Left renal pelvis (tissue), 4 donors: Measurements from ENCODE around the gene BTD. TPM values are rescaled to one million over a fixed set of nuclear protein-coding genes. Genes with fewer than 3 reads are reported as not detected.

Source experiments
- DNase-seq, 4 donors: peaks; one replicate each; pipeline ENCODE4 v3.0.0-alpha.2; 2013; ENCODE audit warnings: low read depth in 4 of 4, low spot score in 3 of 4
- polyA plus RNA-seq, 4 donors: library from polyadenylated mRNA; unstranded; fragments of 120-200 nt; gene quantifications; one replicate each; pipeline ENCODE4 v1.2.1, GENCODE V29; 2013; ENCODE audit not compliant: insufficient read length in 4 of 4

Gene BTD
- polyA plus RNA-seq, 4 donors = 15.0 to 22.4 (median 20.7) TPM

- DNase-seq = no peak
Measured at GRCh38 chr3:15634671-15635070, 33.1 kb downstream of the BTD start.

DNA sequence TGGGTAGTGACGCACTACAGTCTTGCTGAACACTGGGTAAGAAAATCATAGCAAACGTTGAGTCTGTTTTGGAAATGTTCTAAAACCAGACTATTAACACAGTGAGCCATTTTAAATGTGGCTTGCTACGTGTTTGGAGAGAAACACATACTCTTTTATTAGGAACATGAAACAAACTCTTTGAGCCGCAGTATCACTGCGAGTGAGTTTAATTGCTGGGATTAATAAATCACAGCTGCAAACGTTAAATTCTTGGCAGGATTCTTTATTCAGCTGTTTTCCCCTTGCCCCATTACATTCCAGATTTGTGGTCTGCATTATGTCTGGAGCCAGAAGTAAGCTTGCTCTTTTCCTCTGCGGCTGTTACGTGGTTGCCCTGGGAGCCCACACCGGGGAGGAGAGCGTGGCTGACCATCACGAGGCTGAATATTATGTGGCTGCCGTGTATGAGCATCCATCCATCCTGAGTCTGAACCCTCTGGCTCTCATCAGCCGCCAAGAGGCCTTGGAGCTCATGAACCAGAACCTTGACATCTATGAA, 33.6 kb downstream of the BTD start:
- peak in 2 of 4 donors; percentile 42 to 63 for DNase-seq

DNA sequence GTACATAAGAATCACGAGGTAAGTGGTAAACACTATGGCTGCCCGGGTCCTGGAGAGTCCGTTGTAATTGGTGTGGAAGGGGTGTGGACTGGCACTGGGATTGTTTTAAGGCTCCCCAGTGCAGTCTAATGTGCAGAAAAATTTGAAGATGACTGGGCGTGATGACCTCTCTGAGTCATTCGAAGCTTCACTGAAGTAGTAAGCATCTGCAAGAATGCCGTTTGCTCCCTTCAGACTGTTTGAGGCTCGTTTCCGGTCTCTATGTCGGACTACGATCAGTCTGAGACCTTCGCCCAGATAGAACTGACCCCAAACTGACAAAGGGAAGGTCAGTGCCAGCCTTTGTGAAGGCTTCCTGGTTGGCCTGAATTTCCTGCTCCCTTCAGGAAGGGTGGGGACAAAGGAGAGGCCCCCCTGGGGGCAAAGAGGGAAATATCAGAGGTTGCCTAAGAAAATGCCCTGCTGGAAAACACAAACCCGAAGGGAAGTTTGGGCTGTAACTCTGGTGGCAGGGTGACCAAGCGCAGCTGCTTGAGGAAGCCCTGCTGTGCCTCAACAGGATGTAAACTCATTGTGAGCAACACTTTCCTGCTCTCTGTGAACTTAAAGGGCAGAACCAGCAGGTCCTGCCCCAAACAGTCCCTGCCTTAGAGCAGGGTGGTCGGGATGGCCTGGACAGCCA, 34.6 kb downstream of the BTD start:
- DNase-seq = no peak

- no peak for DNase-seq
Measured at GRCh38 chr3:15637131-15637951, 35.8 kb downstream of the BTD start.

GRCh38 chr3:15638193-15638890, 36.8 kb downstream of the BTD start:
- DNase-seq = no peak

- DNase-seq = no peak
Measured at GRCh38 chr3:15638891-15639262, 37.3 kb downstream of the BTD start.

- DNase-seq = no peak
Measured at GRCh38 chr3:15645246-15645645, 43.7 kb downstream of the BTD start.

DNA sequence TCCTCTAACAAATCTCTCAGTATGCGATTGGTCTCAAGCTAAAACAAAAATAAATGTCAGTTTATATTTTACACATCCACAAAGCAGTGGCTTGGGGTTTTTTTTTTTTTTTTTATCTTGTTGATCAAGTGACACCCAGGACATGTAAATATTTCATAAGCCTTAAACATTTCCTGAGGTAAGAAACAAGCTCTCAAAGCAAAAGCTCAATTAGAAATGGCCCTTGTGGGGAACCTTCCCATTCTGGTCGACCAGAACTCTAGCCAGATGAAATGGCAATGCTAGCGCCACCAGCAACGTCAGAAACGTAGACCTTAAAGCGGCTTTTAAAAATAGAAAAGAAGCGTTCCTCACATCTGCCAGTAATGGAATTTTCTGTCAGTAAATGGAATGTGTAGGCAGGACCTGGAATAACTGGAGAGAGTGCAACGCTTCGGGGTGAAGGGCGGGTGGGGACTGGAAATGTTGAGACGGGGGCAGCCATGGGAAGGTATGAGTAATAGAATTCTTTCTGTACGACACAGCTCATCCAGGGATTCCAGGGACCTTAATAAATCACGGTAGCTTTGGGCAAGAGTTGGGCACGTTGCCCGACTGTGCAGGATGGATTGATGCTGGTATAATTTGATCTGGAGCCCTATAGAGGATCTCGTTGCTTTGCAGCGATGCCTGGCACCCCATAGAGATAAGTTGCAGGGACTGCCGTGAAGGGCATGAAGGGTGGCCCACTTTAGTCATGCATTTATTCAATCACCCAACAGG, 44.4 kb downstream of the BTD start:
- no peak for DNase-seq

DNA sequence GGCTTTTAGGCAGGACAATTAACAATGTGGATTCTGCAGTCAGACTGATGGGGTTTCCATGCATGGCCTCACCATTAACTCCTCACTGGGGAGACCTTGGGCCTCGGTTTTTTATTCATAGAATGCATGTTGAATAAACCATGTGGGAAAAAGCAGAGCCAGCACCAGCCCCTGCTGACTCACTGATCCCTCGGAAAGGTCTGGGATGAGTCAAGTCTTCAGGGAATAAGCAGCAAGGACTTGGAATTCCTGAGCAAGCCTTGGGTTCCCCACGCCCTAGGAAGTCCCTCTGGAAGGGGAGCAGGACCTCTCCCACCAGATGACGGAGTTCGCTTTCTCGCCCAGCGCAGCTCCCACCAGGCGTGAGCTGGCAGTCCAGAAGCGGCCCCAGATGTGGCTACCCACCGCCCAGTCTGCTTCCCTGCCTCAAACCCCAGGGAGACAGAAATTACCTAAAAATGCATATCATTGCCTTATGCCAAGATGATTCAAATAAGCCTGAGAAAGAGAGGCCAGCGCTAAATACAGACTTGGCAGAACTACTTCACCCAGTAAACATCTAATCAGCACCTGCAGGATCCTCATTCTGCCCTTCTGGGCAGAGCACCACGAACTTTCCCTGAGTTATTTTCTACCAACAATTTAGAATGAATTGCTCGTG, 45.4 kb downstream of the BTD start:
- no peak for DNase-seq

DNA sequence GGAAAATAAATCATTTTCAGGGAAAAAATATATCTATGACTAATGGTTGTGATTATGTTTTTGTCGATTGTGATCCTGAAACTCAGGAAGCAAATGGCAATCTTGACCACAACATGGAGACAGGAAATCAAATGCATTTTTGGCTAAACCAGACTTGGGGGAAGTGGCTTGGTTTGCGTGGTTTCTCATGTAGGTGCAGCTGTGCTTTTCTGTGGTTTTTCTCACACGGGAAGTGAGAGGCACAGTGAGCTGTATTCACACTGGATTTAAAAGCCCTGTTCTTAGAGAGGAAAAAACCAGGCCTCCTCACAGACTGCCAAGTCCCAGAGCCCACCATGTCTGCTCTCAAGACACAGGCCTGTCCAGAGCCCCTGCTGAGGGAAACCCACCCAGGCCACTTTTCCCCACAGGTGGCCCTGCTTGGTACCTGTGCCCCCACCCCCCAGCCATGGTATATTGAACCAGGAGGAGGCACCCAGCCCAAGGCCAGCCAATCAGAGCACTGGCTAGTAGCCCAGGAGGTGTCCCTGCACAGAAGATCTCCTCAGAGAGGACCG, 46.1 kb downstream of the BTD start:
- no peak for DNase-seq

GRCh38 chr3:15649341-15649740, 47.8 kb downstream of the BTD start:
- no peak for DNase-seq

DNA sequence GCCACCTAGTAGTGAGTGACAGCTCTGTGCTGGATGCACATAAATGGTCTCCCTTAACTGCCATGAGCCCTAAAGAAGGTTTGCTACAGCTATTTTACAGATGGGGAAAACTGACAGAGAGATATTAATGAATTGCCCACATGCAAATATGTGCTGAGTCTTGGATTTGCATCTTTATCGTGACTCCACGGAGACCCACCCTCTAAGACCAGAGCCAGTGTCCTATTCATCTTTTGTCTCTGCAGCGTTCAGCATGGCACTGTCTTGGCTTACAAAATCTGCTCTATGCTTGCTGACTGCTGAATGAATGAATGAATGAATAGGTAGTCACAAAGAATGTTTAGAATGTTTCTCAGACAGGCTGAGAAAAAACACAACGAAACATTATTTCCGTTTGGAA, 48.3 kb downstream of the BTD start:
- DNase-seq = no peak

- DNase-seq = no peak
Measured at GRCh38 chr3:15651396-15651795, 49.9 kb downstream of the BTD start.

DNA sequence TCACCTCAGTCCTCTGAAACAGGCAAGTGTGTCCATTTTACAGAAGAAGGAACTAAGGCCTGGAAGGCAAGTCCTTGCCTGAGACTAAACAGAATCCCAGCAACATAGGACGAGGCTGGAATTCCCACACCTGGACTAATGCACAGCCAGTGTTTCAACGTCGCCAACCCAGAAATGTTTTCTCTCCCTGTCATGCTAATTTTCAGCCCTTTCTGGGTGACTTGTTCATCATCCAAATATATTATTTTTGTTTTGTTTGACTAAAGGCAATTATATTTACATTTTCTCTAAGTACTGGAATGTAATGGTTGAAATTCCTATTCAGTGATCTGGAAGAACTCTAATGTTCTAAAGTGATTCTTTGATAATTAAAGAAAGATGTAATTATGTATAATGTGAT, 51.8 kb downstream of the BTD start:
- DNase-seq = no peak

GRCh38 chr3:15654127-15654526, 52.6 kb downstream of the BTD start:
- DNase-seq = no peak

DNA sequence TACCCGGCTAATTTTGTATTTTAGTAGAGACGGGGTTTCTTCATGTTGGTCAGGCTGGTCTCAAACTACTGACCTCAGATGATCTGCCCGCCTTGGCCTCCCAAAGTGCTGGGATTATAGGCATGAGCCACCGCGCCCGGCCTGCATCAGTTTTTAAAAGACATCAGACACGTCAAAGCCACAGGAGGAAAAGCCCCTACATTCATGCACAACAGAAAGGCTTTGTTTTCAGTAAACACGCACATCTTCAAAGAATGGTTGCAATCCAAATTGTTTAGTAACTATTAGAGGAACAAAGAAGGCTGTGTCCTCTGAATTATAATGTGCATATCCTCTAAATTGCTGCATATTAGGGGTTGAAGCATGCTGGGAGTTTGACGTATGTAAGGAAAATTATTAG, 53.3 kb downstream of the BTD start:
- no peak for DNase-seq

DNA sequence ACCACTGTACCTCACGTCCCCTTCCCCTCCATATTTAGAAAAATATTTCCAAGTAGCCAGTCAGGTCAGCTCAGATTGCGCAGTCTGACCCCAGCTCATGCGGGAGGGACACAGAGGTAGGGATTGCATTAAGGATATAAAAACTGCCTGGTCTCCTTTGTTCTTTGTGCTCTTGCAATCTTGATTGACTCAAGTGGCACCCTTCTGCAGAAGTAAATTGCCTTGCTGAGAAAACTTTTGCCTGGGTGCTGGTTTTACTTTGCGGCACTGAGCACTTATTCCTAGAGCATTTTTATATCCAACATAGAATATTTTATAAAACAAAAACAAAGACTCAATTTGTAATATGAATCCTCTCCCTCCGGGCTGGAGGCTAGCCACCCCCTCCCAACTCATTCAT, 54.8 kb downstream of the BTD start:
- no peak for DNase-seq

DNA sequence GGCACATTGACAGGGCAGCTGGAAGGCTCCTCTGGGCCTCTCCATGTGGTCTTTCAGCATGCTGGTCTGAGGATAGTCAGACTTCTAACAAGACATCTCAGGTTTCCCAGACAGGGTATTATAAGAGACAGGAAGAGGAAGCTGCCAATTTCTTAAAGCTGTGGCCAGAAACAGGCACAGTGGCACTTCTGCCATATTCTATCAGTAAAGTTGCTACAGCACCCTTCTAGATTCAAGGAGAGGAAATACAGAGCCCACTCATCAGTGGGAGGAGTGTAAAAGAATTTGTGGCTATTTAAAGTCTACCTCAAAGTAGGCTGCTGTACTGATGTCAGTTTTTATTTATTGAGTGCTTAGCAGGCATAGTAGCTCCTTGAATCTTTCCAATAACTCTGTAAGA, 55.5 kb downstream of the BTD start:
- no peak for DNase-seq

GRCh38 chr3:15659254-15659975, 57.9 kb downstream of the BTD start:
- no peak for DNase-seq
